Subcutaneous abdominal adipose tissue (tissue), 5 donors: ENCODE data around the gene STK38L.

ENCODE experiments used
- H3K27ac ChIP-seq: one replicate; pipeline ENCODE4 v1.7.0; 2013; ENCODE audit warnings: low read depth, mild to moderate bottlenecking, inconsistent platforms, low read length, moderate library complexity
- H3K27me3 ChIP-seq, 5 donors: one replicate each; pipeline ENCODE4 v1.7.0; 2013; ENCODE audit warnings: low read length in 5 of 5, inconsistent platforms in 1 of 5; ENCODE audit not compliant: control insufficient read depth in 5 of 5, insufficient read depth in 4 of 5
- H3K36me3 ChIP-seq, 5 donors: one replicate each; pipeline ENCODE4 v1.7.0; 2013; ENCODE audit warnings: low read length in 5 of 5; ENCODE audit not compliant: control insufficient read depth in 5 of 5, insufficient read depth in 5 of 5
- H3K4me1 ChIP-seq, 5 donors: one replicate each; pipeline ENCODE4 v1.7.0; 2013; ENCODE audit warnings: low read length in 5 of 5, mild to moderate bottlenecking in 3 of 5, moderate library complexity in 1 of 5; ENCODE audit not compliant: control insufficient read depth in 5 of 5, insufficient read depth in 5 of 5
- H3K4me3 ChIP-seq, 5 donors: one replicate each; pipeline ENCODE4 v1.7.0; 2013; ENCODE audit warnings: low read length in 5 of 5, low read depth in 1 of 5
- H3K9ac ChIP-seq, 5 donors: one replicate each; pipeline ENCODE4 v1.7.0; 2013; ENCODE audit warnings: low read length in 5 of 5, mild to moderate bottlenecking in 4 of 5, moderate library complexity in 3 of 5
- H3K9me3 ChIP-seq, 5 donors: one replicate each; pipeline ENCODE4 v1.7.0; 2013; ENCODE audit warnings: low read length in 5 of 5; ENCODE audit not compliant: control insufficient read depth in 5 of 5
- donor health status: healthy.
- donor health status: healthy.
- donor health status: healthy.
- donor health status: healthy.
- donor health status: healthy.

Gene STK38L

DNA sequence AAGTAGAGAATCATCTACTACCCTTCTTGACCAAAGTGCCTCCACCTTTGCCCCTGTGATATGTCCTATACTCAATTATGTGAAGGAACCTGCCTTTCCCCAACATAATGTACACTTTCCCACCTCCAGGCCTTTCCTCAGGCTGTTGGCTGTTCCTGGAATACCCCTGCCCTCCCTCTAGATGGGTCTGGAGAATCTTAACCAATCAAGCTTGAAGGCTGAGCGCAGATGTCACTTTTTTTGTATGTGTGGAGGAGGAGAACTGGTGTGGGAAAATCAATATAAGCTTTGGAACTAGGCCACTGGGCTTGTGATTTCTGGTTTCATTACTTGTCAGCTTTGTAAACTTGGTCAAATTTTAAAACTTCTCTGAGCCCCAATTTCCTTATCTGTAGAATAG is 93.3 kb downstream of the STK38L start:
- Histone ChIP-seq H3K36me3 (no peaks in the 10 kb centered on the region), H3K4me1 (peaks cover 0 to 14% (median 10%) of the 10 kb centered on the region in 5 donors), H3K27ac (no peak overlapping the region), H3K27me3 (no peaks in the 10 kb centered on the region), H3K9me3 (no peaks in the 10 kb centered on the region), H3K9ac (no peak overlapping the region), H3K4me3 (no peak overlapping the region)

DNA sequence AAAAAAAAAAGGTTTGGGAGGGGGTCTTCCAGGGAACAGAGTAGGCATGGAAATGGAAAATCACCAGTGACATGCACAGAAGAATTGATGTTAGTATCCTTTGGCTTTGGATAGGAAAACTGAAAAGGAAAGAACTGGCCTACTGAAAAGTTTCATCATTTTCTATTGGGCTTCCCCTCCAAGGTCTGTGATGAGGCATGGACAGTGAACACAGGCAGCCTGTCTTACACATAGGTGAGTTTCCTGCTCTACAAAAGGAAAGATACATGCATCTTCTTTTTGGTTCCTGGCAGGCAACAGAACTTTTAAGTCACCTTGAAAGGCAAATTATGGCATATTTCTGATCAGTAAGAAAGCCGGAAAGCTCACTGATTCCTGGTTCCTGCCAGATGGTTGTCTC is 94.4 kb downstream of the STK38L start:
- H3K27ac ChIP-seq, result no peak overlapping the region
- H3K9ac ChIP-seq, result no peak overlapping the region
- H3K36me3 ChIP-seq, result no peaks in the 10 kb centered on the region
- H3K27me3 ChIP-seq, result no peaks in the 10 kb centered on the region
- no peaks in the 10 kb centered on the region for H3K9me3 ChIP-seq
- H3K4me1 ChIP-seq, result peaks cover 0 to 5% (median 4%) of the 10 kb centered on the region in 5 donors
- no peak overlapping the region for H3K4me3 ChIP-seq

DNA sequence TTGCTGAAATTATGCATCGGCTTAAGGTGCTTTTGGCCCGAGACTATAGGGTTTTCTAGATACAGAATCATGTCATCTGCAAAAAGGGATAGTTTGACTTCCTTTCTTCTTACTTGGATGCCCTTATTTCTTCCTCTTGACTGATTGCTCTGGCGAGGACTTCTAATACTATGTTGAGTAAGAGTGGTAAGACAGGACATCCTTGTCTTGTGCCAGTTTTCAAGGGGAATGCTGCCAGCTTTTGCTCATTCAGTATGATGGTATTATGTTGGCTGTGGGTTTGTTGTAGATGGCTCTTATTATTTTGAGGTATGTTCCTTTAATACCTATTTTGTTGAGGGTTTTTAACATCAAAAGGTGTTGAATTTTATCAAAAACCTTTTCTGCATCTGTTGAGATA is 96.9 kb downstream of the STK38L start:
- Histone ChIP-seq H3K9me3 (no peaks in the 10 kb centered on the region), H3K9ac (no peak overlapping the region), H3K4me3 (no peak overlapping the region), H3K36me3 (no peaks in the 10 kb centered on the region), H3K4me1 (peaks cover 0 to 6% (median 0%) of the 10 kb centered on the region in 5 donors), H3K27ac (no peak overlapping the region), H3K27me3 (no peaks in the 10 kb centered on the region)

DNA sequence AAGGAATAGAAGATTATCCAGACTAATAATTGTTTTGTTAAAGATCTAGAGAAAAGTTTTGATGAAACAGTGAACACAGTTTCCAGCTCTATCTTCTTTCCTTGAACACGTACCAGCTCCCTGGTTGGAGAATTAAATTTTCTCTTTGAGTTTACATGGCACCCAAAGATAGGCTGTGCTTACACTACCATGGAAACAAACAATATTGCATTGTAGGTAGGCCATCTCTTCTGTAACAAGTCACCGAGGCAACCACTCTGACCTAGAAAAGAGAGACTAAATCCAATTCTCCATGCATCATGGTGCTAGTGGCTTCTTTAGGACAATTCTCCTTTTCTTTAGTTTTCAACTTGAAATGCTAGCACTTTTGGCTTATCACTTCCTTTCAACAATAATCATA is 98.5 kb downstream of the STK38L start:
- H3K9me3 ChIP-seq, result no peaks in the 10 kb centered on the region
- H3K4me3 ChIP-seq, result no peak overlapping the region
- no peaks in the 10 kb centered on the region for H3K36me3 ChIP-seq
- no peaks in the 10 kb centered on the region for H3K27me3 ChIP-seq
- peaks cover 0 to 6% (median 0%) of the 10 kb centered on the region in 5 donors for H3K4me1 ChIP-seq
- no peak overlapping the region for H3K27ac ChIP-seq
- no peak overlapping the region for H3K9ac ChIP-seq

DNA sequence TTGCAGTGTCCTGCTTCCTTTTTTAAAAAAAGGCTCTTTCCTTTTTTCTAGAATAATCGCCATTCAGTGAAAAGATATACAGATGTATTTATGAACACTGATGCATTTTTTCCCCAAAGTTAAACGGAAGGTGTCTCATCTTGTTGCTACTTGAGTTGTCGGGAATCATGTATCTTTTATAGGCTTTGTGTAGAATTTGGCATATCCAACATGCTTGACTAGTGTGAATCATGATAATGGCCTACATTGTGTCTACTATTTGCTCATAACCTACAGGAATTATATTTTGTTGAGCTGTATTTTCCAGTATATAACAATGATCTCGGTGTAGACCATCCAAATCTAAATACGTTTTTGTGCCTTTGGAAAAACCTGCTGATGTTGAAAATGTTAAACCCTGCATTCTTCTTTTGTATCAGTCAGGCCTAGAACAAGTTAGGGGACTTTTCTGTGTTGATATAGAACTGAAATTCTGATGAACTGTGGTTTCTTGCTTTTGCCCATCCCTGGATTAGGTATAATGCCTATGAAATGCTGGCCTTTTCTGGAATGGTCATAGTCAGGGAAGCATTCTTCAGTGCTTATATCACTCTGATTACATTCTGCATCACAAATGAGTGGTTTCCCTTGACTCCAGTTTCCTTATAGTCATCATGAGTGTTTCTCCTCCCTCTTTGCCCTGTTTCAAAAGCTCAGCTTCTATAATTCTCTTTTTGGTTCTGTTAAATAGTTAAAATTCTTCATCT is 99.3 kb downstream of the STK38L start:
- H3K27me3 ChIP-seq, result no peaks in the 10 kb centered on the region

DNA sequence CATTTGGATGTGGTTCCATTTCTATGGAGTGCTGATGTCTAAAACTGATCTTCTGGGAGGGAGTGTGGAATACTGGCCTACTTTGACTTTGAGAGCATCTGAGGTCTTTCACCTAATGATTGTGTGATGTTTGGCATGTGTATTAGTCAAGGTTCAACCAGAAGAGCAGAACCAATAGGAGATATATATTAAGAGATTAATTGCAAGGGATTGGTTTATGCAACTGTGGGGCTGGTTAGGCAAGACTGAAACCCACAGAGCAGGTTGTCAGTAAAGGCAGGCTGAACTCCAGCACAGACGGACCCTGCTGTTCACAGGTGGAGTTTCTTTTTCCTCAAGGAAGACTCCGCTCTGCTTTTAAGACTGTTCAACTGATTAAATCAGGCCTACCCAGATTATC is 100.2 kb downstream of the STK38L start:
- no peak overlapping the region for H3K4me3 ChIP-seq
- H3K27ac ChIP-seq, result no peak overlapping the region
- H3K27me3 ChIP-seq, result no peaks in the 10 kb centered on the region
- no peaks in the 10 kb centered on the region for H3K36me3 ChIP-seq
- peaks cover 0 to 6% (median 0%) of the 10 kb centered on the region in 5 donors for H3K4me1 ChIP-seq
- H3K9ac ChIP-seq, result no peak overlapping the region
- H3K9me3 ChIP-seq, result no peaks in the 10 kb centered on the region

More for the DNA sequence above, 99.3 kb downstream of the STK38L start:
- Histone ChIP-seq H3K9me3 (no peaks in the 10 kb centered on the region), H3K27ac (no peak overlapping the region), H3K4me3 (no peak overlapping the region), H3K9ac (no peak overlapping the region), H3K36me3 (no peaks in the 10 kb centered on the region), H3K4me1 (peaks cover 0 to 6% (median 0%) of the 10 kb centered on the region in 5 donors)

DNA sequence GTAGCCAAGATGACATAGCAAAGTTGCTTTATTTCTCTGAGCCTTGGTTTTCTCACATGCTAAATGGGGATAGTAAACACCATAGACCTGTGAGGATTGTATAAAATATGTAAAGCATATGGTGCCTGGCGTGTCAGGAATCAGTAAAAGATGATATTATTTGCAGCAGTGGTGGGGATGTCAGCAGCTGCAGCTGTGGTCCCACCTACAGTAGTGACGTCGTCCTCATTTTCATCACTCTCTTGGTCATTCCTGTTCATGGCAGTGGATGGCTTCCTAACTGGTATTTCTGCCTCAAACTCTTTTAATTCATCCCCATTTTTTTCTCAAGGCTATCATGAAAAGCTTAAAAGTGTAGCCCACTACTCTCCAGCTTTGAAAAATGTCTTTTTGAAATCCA is 100.7 kb downstream of the STK38L start:
- H3K4me1 ChIP-seq, result peaks cover 0 to 6% (median 0%) of the 10 kb centered on the region in 5 donors
- H3K27ac ChIP-seq, result no peak overlapping the region
- H3K27me3 ChIP-seq, result no peaks in the 10 kb centered on the region

DNA sequence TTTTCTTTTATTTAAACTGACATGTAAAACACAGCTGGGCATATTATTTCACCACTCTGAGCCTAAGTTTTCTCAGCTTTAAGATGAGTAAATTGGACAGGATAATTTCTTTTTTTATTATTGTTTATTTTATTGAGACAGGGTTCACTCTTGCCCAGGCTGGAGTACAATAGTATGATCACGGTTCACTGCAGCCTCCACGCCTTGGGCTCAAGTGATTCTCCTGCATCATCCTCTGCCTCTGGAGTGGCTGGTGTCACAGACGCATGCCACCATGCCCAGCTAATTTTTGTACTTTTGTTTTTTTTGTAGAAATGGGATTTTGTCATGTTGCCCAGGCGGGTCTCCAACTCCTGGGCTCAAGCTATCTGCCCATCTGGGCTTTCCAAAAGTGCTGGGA is 101.3 kb downstream of the STK38L start:
- no peaks in the 10 kb centered on the region for H3K27me3 ChIP-seq
- no peak overlapping the region for H3K4me3 ChIP-seq
- H3K36me3 ChIP-seq, result no peaks in the 10 kb centered on the region
- peaks cover 0 to 6% (median 0%) of the 10 kb centered on the region in 5 donors for H3K4me1 ChIP-seq
- H3K27ac ChIP-seq, result no peak overlapping the region
- no peaks in the 10 kb centered on the region for H3K9me3 ChIP-seq
- no peak overlapping the region for H3K9ac ChIP-seq

More for the DNA sequence above, 100.7 kb downstream of the STK38L start:
- no peaks in the 10 kb centered on the region for H3K36me3 ChIP-seq
- H3K9me3 ChIP-seq, result no peaks in the 10 kb centered on the region
- H3K9ac ChIP-seq, result no peak overlapping the region
- H3K4me3 ChIP-seq, result no peak overlapping the region

DNA sequence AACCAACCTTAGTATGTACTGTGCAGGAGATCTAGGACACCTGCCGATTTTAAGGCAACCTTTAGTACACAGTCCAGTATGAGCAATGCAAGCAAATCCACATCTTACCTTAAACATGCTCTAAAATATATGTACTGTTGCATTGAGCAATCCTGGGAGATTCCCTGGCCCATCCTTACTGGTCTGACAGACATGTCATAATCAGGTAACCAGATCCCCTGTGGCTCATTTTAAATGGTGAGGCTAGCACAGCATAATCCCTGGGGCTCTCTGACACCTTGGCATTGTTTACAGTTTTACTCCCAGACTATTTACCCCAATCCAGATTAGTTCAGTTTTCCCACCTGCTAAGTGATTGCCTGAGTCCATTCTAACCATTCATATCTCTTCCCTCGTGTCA is 103.7 kb downstream of the STK38L start:
- H3K4me1 ChIP-seq, result peaks cover 0 to 6% (median 0%) of the 10 kb centered on the region in 5 donors
- no peak overlapping the region for H3K4me3 ChIP-seq
- no peak overlapping the region for H3K27ac ChIP-seq
- H3K9me3 ChIP-seq, result no peaks in the 10 kb centered on the region
- no peaks in the 10 kb centered on the region for H3K27me3 ChIP-seq
- no peak overlapping the region for H3K9ac ChIP-seq
- no peaks in the 10 kb centered on the region for H3K36me3 ChIP-seq

DNA sequence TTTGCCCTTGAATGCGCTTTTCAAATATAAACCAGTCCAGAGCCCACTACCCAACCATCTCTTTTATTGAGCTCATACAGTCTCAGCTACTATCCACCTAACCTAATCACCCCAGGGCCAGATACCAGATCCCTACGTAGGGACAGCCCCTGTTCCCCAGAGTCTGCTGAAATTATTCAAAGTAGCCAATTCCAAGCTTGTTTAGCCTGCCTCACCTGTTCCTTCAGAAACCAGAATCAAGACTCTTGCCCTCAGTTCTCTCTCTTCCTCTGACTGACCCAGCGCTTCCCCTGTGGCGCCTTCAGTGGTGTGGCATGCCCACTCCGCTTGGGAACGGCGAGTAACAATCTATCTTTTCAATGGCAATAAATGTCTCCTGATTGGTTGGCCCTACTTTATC is 107.4 kb downstream of the STK38L start:
- Histone ChIP-seq H3K27ac (no peak overlapping the region), H3K27me3 (no peaks in the 10 kb centered on the region), H3K9ac (no peak overlapping the region), H3K4me1 (no peaks in the 10 kb centered on the region), H3K4me3 (no peak overlapping the region), H3K36me3 (no peaks in the 10 kb centered on the region), H3K9me3 (no peaks in the 10 kb centered on the region)
